GM10266 (cell line): ENCODE measurements around the gene NFXL1.

Source experiments
- DNase-seq: peaks from one replicate; pipeline ENCODE4 v3.0.0; 2012; ENCODE audit errors: extremely low spot score
- CTCF ChIP-seq: IDR thresholded peaks from 2 replicates; pipeline ENCODE4 v1.5.1; 2012; ENCODE audit warnings: mild to moderate bottlenecking, low read depth; ENCODE audit not compliant: control insufficient read depth, insufficient read depth; ENCODE audit errors: missing control alignments

NFXL1 gene

GRCh38 chr4:47915378-47915777 lies 995 bp upstream of the NFXL1 start:
- no peak for DNase-seq

GRCh38 chr4:47914926-47915237 lies 499 bp upstream of the NFXL1 start:
- no peak for DNase-seq
- no peak for TF ChIP-seq CTCF

More at GRCh38 chr4:47915378-47915777, 995 bp upstream of the NFXL1 start:
- TF ChIP-seq CTCF = no peak

GRCh38 chr4:47913861-47914219 lies 543 bp downstream of the NFXL1 start:
- no peak for DNase-seq
- TF ChIP-seq CTCF = no peak

GRCh38 chr4:47913330-47913729 lies 1.1 kb downstream of the NFXL1 start:
- TF ChIP-seq CTCF = no peak
- DNase-seq = no peak

GRCh38 chr4:47907089-47907646 lies 7.2 kb downstream of the NFXL1 start:
- TF ChIP-seq CTCF = no peak
- no peak for DNase-seq

- no peak for DNase-seq
- TF ChIP-seq CTCF = no peak
Observed at GRCh38 chr4:47899639-47900038, 14.7 kb downstream of the NFXL1 start.

- DNase-seq = no peak
Observed at GRCh38 chr4:47891928-47892327, 22.5 kb downstream of the NFXL1 start.

More at GRCh38 chr4:47891928-47892327, 22.5 kb downstream of the NFXL1 start:
- no peak for TF ChIP-seq CTCF
